ENCODE data around the gene THOP1. TPM values are rescaled to one million over a fixed set of nuclear protein-coding genes. Genes with fewer than 3 reads are reported as not detected.
"Not testable (repeated sequence)": the region's sequence is repeated elsewhere in the genome, so short reads cannot be mapped to it uniquely, and the experiment has no call there.

THOP1 gene
- total RNA-seq, 1 donor from 2014 or later: 29.3 TPM

DNA sequence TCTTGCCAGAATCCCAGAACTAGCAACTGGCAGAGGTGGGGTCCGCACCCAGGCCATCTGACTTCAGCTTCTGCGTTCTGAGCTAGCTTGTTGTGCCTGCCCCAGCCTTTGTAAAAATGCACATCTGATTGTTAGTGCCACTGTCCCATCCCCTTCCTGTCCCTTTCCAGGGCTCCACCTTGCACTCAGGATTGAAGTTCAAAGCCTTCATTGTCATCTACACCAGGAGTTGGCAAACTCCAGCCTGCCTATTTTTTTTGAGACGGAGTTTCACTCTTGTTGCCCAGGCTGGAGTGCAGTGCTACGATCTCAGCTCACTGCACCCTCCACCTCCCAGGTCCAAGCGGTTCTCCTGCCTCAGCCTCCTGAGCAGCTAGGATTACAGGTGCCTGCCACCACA lies 2.9 kb downstream of the THOP1 start:
- H3K4me1 ChIP-seq: peaks cover 6% of the 10 kb centered on the region
- no peaks in the 10 kb centered on the region for H3K27me3 ChIP-seq
- DNase-seq (no peak), ATAC-seq (no peak)
- intact Hi-C loops (cut with DNase I): no loop called here
- no peak overlapping the region for H3K27ac ChIP-seq
- H3K9me3 ChIP-seq: no peaks in the 10 kb centered on the region
- no peak overlapping the region for H3K4me3 ChIP-seq
- peaks cover 9% of the 10 kb centered on the region for H3K36me3 ChIP-seq
- TF ChIP-seq, protein P1, sequence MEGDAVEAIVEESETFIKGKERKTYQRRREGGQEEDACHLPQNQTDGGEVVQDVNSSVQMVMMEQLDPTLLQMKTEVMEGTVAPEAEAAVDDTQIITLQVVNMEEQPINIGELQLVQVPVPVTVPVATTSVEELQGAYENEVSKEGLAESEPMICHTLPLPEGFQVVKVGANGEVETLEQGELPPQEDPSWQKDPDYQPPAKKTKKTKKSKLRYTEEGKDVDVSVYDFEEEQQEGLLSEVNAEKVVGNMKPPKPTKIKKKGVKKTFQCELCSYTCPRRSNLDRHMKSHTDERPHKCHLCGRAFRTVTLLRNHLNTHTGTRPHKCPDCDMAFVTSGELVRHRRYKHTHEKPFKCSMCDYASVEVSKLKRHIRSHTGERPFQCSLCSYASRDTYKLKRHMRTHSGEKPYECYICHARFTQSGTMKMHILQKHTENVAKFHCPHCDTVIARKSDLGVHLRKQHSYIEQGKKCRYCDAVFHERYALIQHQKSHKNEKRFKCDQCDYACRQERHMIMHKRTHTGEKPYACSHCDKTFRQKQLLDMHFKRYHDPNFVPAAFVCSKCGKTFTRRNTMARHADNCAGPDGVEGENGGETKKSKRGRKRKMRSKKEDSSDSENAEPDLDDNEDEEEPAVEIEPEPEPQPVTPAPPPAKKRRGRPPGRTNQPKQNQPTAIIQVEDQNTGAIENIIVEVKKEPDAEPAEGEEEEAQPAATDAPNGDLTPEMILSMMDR (IDR thresholded peaks at IDR 0.05): no peak

DNA sequence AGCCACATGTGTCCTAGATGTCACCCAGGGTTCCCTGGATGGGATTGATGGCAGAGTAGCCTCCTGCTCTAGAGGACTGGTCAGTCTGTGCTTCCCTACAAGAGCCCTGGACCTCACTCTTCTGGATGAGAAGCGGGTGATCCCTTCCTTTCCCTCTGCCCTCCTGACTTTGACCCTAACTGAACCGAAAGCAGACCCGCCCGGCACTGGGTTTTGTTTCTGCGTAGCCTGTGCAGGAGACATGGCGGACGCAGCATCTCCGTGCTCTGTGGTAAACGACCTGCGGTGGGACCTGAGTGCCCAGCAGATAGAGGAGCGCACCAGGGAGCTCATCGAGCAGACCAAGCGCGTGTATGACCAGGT lies 4.9 kb downstream of the THOP1 start:
- H3K36me3 ChIP-seq: peaks cover 21% of the 10 kb centered on the region
- intact Hi-C loops (cut with DNase I): no loop called here
- ATAC-seq (no peak), DNase-seq (no peak)
- no peaks in the 10 kb centered on the region for H3K4me1 ChIP-seq
- H3K4me3 ChIP-seq: no peak overlapping the region
- H3K27ac ChIP-seq: no peak overlapping the region
- no peaks in the 10 kb centered on the region for H3K9me3 ChIP-seq
- no peaks in the 10 kb centered on the region for H3K27me3 ChIP-seq
- TF ChIP-seq, protein P1 (IDR thresholded peaks at IDR 0.05): no peak

DNA sequence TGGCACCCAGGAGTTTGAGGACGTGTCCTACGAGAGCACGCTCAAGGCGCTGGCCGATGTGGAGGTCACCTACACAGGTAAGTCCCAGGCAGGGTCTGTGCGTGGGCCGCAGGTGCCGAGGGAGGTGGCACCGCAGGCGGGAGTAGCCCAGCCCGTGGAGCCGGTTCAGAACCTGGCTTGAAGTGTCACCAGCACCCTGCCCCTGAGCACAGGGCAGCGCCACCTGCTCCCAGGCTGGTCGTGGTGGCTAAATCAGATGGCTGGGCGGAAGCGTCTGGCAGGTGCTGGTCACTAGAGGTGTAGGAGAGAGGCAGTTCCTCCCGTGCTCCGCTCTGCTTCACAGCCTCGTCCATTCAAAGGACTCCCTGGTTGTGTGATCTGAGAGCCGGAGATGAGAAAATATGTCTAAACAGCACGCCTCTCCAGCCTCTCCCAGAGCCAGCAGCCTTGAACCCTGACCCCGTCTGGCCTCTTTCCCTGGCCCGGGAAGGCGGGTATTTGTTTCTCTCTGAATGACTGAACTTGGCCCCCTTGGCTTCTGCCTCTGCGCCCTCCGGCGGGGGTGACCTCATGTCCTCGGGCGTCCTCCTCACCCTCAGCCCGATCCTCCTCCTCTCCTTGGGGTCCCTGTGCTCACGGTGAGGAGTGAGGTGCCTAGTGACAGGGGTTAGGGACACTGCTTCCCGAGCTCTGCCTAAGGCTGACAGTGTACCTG lies 5.4 kb downstream of the THOP1 start:
- H3K4me1 ChIP-seq: no peaks in the 10 kb centered on the region
- no peak for ATAC-seq
- TF ChIP-seq, protein P1 (IDR thresholded peaks at IDR 0.05): no peak

DNA sequence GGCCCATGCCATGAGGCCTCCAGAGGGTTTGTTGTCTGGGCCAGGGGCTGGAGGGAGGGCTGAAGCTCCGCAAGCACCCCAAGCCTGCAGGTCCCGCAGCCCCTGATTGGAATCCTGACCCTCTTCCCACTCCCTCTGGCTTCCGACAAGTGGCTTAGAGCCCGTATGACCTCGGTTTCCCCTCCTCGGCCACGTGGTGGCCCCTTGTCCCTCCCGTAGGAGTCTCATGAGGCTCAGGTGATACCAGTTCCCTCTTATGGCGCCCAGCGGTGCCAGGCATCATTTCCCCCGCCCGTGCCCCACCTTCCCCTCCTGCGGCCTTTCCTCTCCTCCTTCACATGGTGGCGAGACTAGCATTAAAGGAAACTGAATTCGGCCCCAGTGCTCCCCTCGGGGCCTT lies 6.1 kb downstream of the THOP1 start:
- Histone ChIP-seq H3K4me1 (no peaks in the 10 kb centered on the region), H3K36me3 (peaks cover 21% of the 10 kb centered on the region), H3K27ac (no peak overlapping the region), H3K9me3 (no peaks in the 10 kb centered on the region), H3K4me3 (no peak overlapping the region), H3K27me3 (no peaks in the 10 kb centered on the region)
- TF ChIP-seq, protein P1 (IDR thresholded peaks at IDR 0.05): no peak
- DNase-seq: no peak
- ATAC-seq: no peak
- intact Hi-C loops (cut with DNase I): no loop called here

More for the DNA sequence above, 5.4 kb downstream of the THOP1 start:
- Histone ChIP-seq H3K27me3 (no peaks in the 10 kb centered on the region), H3K36me3 (peaks cover 21% of the 10 kb centered on the region), H3K27ac (no peak overlapping the region), H3K9me3 (no peaks in the 10 kb centered on the region), H3K4me3 (no peak overlapping the region)
- intact Hi-C loops (cut with DNase I): no loop called here
- no peak for DNase-seq

DNA sequence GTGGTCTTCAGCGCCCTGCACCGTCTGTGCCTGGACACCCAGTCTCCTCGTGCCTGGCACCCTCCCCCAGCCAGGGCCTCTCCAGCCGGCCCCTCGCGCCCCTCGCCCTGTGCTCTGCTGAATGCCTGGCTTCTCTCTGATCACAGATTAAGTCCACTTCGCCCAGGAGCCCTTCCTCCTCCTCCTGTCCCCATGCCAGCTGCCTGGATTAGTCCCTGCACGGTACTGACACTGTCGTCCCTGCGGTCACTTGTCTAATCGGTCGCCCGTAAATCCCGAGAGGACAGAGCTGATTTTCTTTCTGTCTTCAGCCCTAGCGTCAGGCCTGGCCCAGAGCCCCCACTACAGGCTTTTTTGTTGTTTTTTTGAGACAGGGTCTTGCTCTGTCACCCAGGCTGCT lies 6.6 kb downstream of the THOP1 start:
- H3K27ac ChIP-seq: no peak overlapping the region
- DNase-seq (no peak), ATAC-seq (no peak)
- H3K36me3 ChIP-seq: peaks cover 21% of the 10 kb centered on the region
- TF ChIP-seq, protein P1 (IDR thresholded peaks at IDR 0.05): no peak
- no peaks in the 10 kb centered on the region for H3K9me3 ChIP-seq
- no peaks in the 10 kb centered on the region for H3K4me1 ChIP-seq
- H3K27me3 ChIP-seq: no peaks in the 10 kb centered on the region
- H3K4me3 ChIP-seq: no peak overlapping the region
- intact Hi-C loops (cut with DNase I): no loop called here

DNA sequence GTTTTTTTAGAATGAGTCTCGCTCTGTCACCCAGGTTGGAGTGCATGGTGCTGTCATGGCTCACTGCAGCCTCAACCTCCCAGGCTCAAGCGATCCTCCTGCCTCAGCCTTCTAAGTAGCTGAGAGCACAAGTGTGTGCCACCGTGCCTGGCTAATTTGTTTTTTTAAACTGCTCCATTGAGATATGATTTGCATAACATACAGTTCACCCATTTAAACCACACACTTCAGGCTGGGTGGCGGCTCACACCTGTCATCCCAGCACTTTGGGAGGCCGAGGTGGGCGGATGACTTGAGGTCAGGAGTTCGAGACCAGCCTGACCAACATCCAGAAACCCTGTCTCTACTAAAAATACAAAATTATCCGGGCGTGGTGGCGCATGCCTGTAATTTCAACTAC lies 7.4 kb downstream of the THOP1 start:
- H3K36me3 ChIP-seq: peaks cover 21% of the 10 kb centered on the region
- H3K27me3 ChIP-seq; H3K27ac ChIP-seq; H3K9me3 ChIP-seq; H3K4me1 ChIP-seq; H3K4me3 ChIP-seq; DNase-seq; intact Hi-C loops (cut with DNase I); ATAC-seq: not testable (repeated sequence)

Data from upper lobe of right lung (tissue), 1 donor.